HuH-7.5 (cell line): Measurements from ENCODE around the gene PAAF1.
"Not testable (repeated sequence)": the region's sequence is repeated elsewhere in the genome, so short reads cannot be mapped to it uniquely, and the experiment has no call there.

Experiments
- DNase-seq: peaks from one replicate; pipeline ENCODE4 v3.0.0; 2011; ENCODE audit warnings: low spot score

PAAF1 gene

DNA sequence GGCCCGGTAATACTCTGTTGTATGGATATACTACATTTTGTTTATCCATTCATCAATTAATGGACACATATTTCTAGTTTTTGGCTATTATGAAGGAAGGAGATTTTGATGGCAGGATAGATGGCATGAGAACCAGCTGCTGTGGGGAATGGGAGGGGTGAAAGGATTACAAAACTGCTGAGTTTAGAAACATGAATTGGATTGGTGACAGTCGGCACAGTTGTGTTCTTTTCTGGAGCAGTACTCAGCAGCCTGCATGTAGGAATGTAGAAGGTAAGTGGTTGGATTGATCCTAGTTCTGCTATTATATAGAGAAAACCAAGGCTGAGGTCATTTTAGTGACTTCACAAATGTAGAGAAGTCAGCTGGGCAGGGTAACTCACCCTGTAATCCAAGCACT is 7.1 kb downstream of the PAAF1 start:
- DNase-seq: no peak

GRCh38 chr11:73888244-73888643 is 11.4 kb downstream of the PAAF1 start:
- DNase-seq: no peak

GRCh38 chr11:73889019-73889418 is 12.2 kb downstream of the PAAF1 start:
- DNase-seq: no peak

DNA sequence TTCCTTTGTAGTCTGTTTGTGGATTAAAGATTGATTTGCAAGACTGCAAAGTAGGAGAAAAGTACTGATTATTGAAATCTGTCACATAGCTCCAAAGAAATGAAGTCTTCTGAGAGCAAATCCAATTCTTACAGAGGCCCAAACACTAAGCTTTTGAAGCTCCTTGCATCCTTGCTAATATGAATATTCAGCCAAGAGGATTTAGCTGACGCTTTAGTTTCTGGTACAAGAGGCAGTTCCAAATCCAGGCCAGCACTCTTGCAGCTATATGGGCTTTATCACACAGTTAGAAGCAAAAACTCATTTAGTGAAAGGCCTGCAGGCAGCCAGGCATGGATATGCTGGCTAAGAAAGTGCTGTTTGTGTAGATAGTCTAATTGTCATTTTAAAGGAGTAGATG is 12.7 kb downstream of the PAAF1 start:
- no peak for DNase-seq

- no peak for DNase-seq
Observed at GRCh38 chr11:73893041-73893440, 16.2 kb downstream of the PAAF1 start.

DNA sequence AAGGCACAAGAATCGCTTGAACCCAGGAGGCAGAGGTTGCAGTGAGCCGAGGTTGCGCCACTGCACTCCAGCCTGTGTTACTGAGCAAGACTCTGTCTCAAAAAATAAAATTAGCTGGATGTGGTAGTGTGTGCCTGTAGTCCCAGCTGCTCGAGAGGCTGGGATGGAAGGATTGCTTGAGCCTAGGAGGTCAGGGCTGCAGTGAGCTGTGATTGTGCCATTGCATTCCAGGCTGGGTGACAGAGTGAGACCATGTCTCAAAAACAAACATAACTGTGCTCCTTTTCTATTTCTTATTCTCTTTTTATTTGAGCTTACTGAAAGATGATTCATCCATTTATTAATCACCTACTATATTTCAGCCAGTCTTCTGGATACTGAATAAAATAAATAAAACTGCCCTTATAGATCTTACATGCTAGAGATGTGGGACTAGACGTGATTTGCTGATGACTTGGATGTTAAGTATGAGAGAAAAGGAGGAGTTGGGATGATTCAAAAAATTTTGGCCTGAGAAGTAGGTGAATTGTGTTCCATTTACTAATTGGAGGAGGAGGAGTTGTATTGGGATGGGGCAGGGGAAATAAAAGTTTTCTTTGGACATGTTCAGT is 18.0 kb downstream of the PAAF1 start:
- no peak for DNase-seq

DNA sequence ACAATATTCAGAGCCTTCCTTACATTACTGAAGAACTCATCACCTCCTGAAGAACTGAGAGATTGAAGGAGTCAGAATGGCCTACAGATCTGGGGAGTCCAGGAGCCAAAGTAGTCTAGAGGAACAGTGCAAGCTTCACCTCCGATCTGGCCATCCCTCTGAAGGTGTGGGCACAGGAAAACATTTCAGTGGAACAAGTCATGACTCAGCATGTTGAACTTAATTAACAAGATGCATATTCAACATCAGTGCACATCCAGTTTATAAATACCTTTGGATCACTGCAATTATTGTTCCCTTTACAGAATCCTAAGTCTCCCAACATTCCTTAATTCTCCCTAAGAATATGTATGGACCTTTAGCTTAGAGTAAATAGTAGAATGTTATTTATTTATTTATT is 25.5 kb downstream of the PAAF1 start:
- no peak for DNase-seq

DNA sequence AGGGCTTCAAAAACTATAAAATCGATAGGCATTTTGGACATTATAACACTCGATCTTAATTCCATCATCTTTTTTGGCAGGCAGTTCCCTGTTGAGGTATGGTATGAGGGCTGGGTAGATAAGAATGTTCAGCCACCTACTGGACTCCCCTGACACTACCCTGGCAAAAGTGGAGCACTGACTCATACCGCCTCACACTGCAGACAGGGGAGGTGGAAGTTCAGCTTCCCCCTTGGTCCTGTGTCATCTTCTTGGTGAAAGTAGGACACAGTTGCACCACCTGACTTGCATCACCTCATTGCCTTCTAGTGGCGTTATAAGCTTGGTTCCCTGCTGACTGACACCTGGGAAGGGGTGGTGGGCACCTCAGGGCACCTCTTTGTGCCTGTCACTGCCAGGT is 30.4 kb downstream of the PAAF1 start:
- DNase-seq: no peak

DNA sequence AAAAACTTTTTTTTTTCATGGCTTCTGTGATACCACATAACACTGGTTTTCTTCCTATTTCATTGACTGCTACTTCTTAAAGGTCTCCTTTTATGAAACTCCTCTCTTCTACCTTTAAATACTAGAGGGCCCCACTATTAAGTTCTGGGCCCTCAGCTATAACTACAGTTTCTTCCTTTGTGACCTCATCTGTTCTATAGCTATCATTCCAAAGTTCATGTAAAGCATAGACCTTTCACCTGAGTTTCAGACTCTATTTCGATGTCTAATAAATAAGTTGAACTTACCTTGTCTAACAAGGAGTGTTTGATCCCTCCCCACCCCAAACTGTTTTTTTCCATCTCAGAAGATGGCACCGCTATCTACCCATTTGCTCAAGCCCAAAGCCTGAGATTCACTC is 35.2 kb downstream of the PAAF1 start:
- DNase-seq: no peak

DNA sequence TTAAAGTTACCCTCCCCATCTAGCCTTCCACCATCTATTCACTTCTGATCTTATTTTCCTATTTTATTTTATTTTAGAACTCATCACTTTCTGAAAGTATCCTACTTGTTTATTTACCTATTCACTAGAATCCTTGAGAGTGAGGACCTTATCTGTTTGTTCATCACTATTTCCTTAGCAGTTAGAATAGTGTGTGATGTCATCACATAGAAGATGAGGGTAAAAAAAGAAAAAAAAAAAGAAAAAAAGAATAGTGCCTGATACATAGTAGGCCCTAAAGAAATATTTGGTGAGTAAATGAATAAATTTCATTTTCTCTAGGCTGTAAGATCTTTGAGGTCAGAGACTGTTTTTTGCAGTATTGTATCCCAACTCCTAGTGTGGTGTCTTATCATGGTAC is 36.7 kb downstream of the PAAF1 start:
- DNase-seq: no peak

GRCh38 chr11:73914284-73914683 is 37.5 kb downstream of the PAAF1 start:
- no peak for DNase-seq

DNA sequence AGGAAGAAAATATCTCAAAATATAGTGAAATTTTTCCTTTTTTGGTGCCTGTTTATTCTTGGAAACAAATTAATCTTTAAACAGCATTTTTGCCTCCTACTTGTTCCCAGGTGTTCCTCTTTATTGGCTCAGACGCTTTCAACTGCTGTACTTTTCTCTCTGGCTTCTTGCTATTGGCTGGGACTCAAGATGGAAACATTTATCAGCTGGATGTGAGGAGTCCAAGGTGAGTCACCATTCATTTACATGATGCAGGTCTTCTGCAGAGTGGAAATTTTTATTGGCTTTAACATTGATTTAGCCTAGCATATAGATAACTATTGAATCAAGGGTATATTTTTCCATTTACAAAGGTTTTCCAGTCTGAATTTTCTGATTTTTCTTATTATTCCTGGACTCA is 39.6 kb downstream of the PAAF1 start:
- no peak for DNase-seq

GRCh38 chr11:73921180-73921579 is 44.4 kb downstream of the PAAF1 start:
- no peak for DNase-seq

- DNase-seq: no peak
Observed at GRCh38 chr11:73929388-73929787, 52.6 kb downstream of the PAAF1 start.

GRCh38 chr11:73931039-73931645 is 54.3 kb downstream of the PAAF1 start:
- DNase-seq: peak; percentile 39

GRCh38 chr11:73931951-73932350 is 55.2 kb downstream of the PAAF1 start:
- no peak for DNase-seq

DNA sequence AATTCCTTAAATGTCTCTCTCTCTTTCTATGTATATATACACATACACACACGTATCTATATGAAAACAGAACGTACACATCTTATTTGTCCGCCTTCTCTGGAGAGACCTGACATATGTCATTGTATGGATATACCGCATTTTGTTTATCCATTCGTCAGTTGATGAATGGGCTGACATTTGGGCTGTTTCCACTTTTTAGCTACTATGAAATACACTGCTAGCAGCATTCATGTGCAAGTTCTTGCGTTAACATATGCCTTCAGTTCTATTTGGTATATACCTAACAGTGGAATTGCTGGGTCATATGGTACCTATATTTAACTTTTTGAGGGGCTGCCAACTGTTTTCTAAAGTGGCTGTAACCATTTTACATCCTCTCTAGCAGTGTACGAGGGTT is 56.0 kb downstream of the PAAF1 start:
- DNase-seq: no peak

- DNase-seq: not testable (repeated sequence)
Observed at GRCh38 chr11:73936047-73936446, 59.2 kb downstream of the PAAF1 start.

DNA sequence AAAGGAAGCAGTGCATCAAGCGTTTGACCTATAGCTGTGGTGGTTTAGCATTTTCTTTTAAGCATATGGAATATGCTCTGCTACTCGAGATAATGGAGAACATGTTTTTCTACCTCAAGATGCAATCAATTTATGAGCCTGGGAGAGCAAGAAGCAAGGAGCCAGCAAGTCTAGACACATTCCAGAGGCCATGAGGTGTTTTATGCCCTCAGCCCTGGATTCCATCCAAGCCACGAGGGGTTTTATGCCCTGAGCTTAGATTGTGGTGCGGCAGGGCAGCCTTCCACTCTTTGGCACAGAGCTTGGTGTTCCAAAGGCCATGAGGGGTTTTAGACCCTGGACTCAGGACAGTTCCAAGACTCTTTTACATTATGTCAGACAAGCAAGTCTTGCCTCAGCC is 62.3 kb downstream of the PAAF1 start:
- no peak for DNase-seq

DNA sequence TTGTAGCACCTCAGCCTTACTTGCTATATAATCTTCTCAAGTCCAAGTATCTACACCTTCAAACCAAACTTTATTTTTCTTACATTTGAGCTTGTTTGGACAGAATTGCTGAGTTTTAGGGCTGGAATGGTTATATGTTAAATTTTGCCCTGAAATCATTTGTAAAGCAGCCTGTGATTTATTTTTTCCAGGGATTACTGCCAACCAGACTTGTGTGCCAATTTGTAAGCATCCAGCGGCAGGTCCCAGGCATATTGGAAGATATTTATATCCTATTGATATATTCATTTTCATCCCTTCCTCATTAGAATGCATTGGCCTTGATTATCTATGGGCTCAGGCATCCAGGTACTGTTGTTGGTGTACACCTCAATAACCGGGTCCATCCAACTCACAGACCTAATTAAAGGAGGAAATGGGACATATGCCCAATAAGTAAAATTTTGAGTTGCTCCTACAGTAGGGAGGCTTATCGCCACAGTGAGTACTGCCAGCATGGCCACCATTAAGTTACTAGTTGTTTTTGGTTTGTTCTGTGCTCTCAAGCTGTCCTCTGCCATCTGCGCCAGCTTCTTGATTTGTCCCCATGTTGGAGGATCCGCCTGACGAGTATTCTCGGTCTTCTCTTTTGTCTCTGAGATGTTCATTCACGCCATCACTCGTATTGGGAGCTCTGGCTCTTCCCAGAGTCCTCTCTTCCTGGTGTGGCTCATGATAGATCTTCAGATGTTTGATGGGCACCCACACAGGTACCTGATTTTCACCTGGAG is 64.2 kb downstream of the PAAF1 start:
- DNase-seq: no peak

DNA sequence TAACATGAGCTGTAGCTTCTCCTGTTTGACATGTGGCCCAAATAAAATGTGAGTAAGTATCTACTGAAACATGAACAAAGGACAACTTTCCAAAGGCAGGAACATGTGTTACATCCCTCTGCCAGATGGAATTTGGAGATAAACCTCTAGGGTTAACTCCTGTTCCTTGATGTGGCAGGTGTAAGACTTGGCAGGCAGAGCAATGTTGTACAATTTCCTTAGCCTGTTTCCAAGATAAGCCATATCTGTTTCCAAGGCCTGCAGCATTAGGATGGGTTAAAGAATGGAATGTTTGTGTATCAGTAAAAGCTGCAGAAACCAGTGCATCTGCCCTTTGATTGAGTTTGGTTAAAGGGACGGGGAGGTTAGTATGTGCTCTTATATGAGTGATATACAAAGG is 65.2 kb downstream of the PAAF1 start:
- DNase-seq: no peak

GRCh38 chr11:73944085-73944484 is 67.3 kb downstream of the PAAF1 start:
- DNase-seq: no peak

GRCh38 chr11:73944901-73945300 is 68.1 kb downstream of the PAAF1 start:
- DNase-seq: no peak

DNA sequence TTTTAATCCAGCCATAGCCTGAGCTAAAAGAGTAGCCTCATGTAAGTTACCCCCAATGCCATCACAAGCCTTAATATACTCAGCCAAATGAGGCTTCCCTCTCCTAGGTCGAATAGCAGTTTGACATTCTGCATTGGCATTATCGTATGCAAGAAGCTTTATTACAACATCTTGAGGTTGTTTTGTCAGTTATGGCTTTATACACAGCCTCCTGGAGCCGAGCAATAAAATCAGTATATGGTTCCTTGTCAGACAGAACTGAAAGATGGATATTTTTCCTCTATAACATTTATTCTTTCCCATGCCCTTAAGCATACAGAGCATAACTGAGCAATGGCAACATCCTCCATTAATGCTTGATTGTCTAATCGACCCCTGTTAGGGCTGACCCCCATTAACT is 68.6 kb downstream of the PAAF1 start:
- no peak for DNase-seq
